GM12891 (cell line): ENCODE measurements around the gene MAEA.

Experiments
- POLR2A ChIP-seq: IDR thresholded peaks from 2 replicates; pipeline ENCODE4 v1.6.1; 2011; ENCODE audit warnings: low read depth, low read length, control low read depth
- TAF1 ChIP-seq: IDR thresholded peaks from 2 replicates; pipeline ENCODE4 v1.6.1; 2011; ENCODE audit warnings: low read depth, low read length, control low read depth

- no peak for TF ChIP-seq POLR2A
- no peak for TF ChIP-seq TAF1
Measured at GRCh38 chr4:1355378-1355777, 65.7 kb downstream of the MAEA start.
